ENCODE data around the gene CRYGS. TPM values are rescaled to one million over a fixed set of nuclear protein-coding genes. Genes with fewer than 3 reads are reported as not detected.
"Not testable (repeated sequence)": the region's sequence is repeated elsewhere in the genome, so short reads cannot be mapped to it uniquely, and the experiment has no call there.

CRYGS gene
- total RNA-seq, 1 experiment from 2014 or later: 0.31 TPM

- no peak for DNase-seq (ENCODE audit: low spot score)
These were observed 25.0 kb downstream of the CRYGS start for GRCh38 chr3:186519021-186519658.

GRCh38 chr3:186517218-186517617 is 27.0 kb downstream of the CRYGS start:
- DNase-seq (ENCODE audit: low spot score): no peak

GRCh38 chr3:186516646-186517045 is 27.5 kb downstream of the CRYGS start:
- DNase-seq (ENCODE audit: low spot score): no peak

GRCh38 chr3:186515125-186515524 is 29.1 kb downstream of the CRYGS start:
- no peak for DNase-seq (ENCODE audit: low spot score)

- no peak for DNase-seq (ENCODE audit: low spot score)
These were observed 29.7 kb downstream of the CRYGS start for GRCh38 chr3:186514296-186515002.

GRCh38 chr3:186513386-186513785 is 30.8 kb downstream of the CRYGS start:
- DNase-seq (ENCODE audit: low spot score): no peak

GRCh38 chr3:186512570-186513302 is 31.4 kb downstream of the CRYGS start:
- DNase-seq (ENCODE audit: low spot score): no peak

- no peak for DNase-seq (ENCODE audit: low spot score)
These were observed 32.5 kb downstream of the CRYGS start for GRCh38 chr3:186511702-186512101.

- DNase-seq (ENCODE audit: low spot score): no peak
These were observed 32.9 kb downstream of the CRYGS start for GRCh38 chr3:186511245-186511644.

- DNase-seq (ENCODE audit: low spot score): peak; percentile 40
These were observed 33.7 kb downstream of the CRYGS start for GRCh38 chr3:186510374-186511079.

GRCh38 chr3:186509423-186509822 is 34.8 kb downstream of the CRYGS start:
- no peak for DNase-seq (ENCODE audit: low spot score)

GRCh38 chr3:186506857-186507256 is 37.3 kb downstream of the CRYGS start:
- DNase-seq (ENCODE audit: low spot score): no peak

GRCh38 chr3:186506191-186506739 is 37.9 kb downstream of the CRYGS start:
- DNase-seq (ENCODE audit: low spot score): no peak

GRCh38 chr3:186502966-186503712 is 41.0 kb downstream of the CRYGS start:
- DNase-seq (ENCODE audit: low spot score): no peak

- no peak for DNase-seq (ENCODE audit: low spot score)
These were observed 41.8 kb downstream of the CRYGS start for GRCh38 chr3:186502138-186502948.

- not testable (repeated sequence) for DNase-seq (ENCODE audit: low spot score)
These were observed 44.2 kb downstream of the CRYGS start for GRCh38 chr3:186499949-186500348.

GRCh38 chr3:186498022-186498421 is 46.2 kb downstream of the CRYGS start:
- not testable (repeated sequence) for DNase-seq (ENCODE audit: low spot score)

- no peak for DNase-seq (ENCODE audit: low spot score)
These were observed 46.6 kb downstream of the CRYGS start for GRCh38 chr3:186497608-186498007.

GRCh38 chr3:186496635-186497034 is 47.5 kb downstream of the CRYGS start:
- DNase-seq (ENCODE audit: low spot score): no peak

GRCh38 chr3:186496016-186496415 is 48.2 kb downstream of the CRYGS start:
- no peak for DNase-seq (ENCODE audit: low spot score)
